H1 (cell line): ENCODE measurements around the gene INVS. TPM values are rescaled to one million over a fixed set of nuclear protein-coding genes. Genes with fewer than 3 reads are reported as not detected.

Experiments used
- CTCF ChIA-PET: fragments of 300-600 bp; sonication (Branson Sonifier 250); formaldehyde crosslinking; loops from one replicate; lab custom pipeline; 2021; ENCODE audit not compliant: partially characterized antibody; lab: Charles Lee
- POLR2A ChIA-PET: fragments of 300-600 bp; sonication (Branson Sonifier 250); formaldehyde crosslinking; loops from one replicate; lab custom pipeline; 2021; ENCODE audit warnings: inconsistent platforms; ENCODE audit not compliant: partially characterized antibody; lab: Charles Lee
- DNase-seq, 2 experiments: peaks; one replicate each; pipeline versions ENCODE4 v3.0.0 to v3.0.0-alpha.2; 2010 to 2022; ENCODE audit warnings: low spot score in 2 of 2, low read depth in 1 of 2, mixed read lengths in 1 of 2
- FAIRE-seq: peaks from 2 replicates; lab custom pipeline; 2011; peaks lifted over from hg19 to GRCh38; lab: Jason Lieb, UNC
- H2AFZ ChIP-seq: 2 replicates; pipeline ENCODE4 v1.8.1; 2012; ENCODE audit warnings: low read length, inconsistent platforms
- H2AK5ac ChIP-seq: 2 replicates; pipeline ENCODE4 v1.6.1; 2013; ENCODE audit warnings: low read depth, low read length
- H2BK120ac ChIP-seq: replicated peaks from 2 replicates; pipeline ENCODE3; 2013; ENCODE audit warnings: low read depth, low read length, inconsistent platforms
- H2BK12ac ChIP-seq: 2 replicates; pipeline ENCODE4 v1.6.1; 2013; ENCODE audit warnings: low read depth, low read length
- H2BK15ac ChIP-seq: 2 replicates; pipeline ENCODE4 v1.6.1; 2013; ENCODE audit warnings: low read length
- H2BK20ac ChIP-seq: 2 replicates; pipeline ENCODE4 v1.6.1; 2013; ENCODE audit warnings: low read length
- H2BK5ac ChIP-seq: 2 replicates; pipeline ENCODE4 v1.6.1; 2013; ENCODE audit warnings: low read depth, low read length
- H3K14ac ChIP-seq: 2 replicates; pipeline ENCODE4 v1.6.1; 2013; ENCODE audit warnings: inconsistent platforms; ENCODE audit not compliant: insufficient read length
- H3K18ac ChIP-seq: 2 replicates; pipeline ENCODE4 v1.6.1; 2013; ENCODE audit warnings: low read length; ENCODE audit errors: extremely low read depth
- H3K23ac ChIP-seq: 2 replicates; pipeline ENCODE4 v1.6.1; 2013; ENCODE audit warnings: inconsistent platforms; ENCODE audit not compliant: insufficient read length
- H3K23me2 ChIP-seq: 2 replicates; pipeline ENCODE4 v1.6.1; 2013; ENCODE audit warnings: low read depth, low read length
- H3K27ac ChIP-seq: 2 replicates; pipeline ENCODE4 v1.6.1; 2011; ENCODE audit warnings: low read depth, low read length, inconsistent platforms
- H3K27me3 ChIP-seq, 4 experiments: replicated peaks in 1 of 4; 1 replicate in 1 of 4; 2 replicates in 3 of 4; pipeline versions ENCODE4 v1.6.1 to v1.8.1; 2011 to 2013; ENCODE audit warnings: low read length in 3 of 4, mild to moderate bottlenecking in 3 of 4, inconsistent platforms in 2 of 4, mixed read lengths in 2 of 4, moderate library complexity in 1 of 4; ENCODE audit not compliant: control insufficient read depth in 3 of 4, insufficient read depth in 3 of 4; ENCODE audit errors: extremely low read depth in 1 of 4
- H3K36me3 ChIP-seq, 4 experiments: 2 replicates each; pipeline versions ENCODE4 v1.6.1 to v1.8.1; 2011 to 2013; ENCODE audit warnings: mild to moderate bottlenecking in 4 of 4, low read length in 3 of 4, moderate library complexity in 2 of 4, control low read depth in 1 of 4, inconsistent platforms in 1 of 4; ENCODE audit not compliant: insufficient read depth in 4 of 4, control insufficient read depth in 2 of 4
- H3K4ac ChIP-seq: replicated peaks from 2 replicates; pipeline ENCODE3; 2013; ENCODE audit warnings: low read length, low read depth, mixed read lengths, inconsistent platforms; ENCODE audit not compliant: insufficient read length
- H3K4me1 ChIP-seq, 4 experiments: replicated peaks in 1 of 4; 1 replicate in 1 of 4; 2 replicates in 3 of 4; pipeline versions ENCODE4 v1.6.1 to v1.8.1; 2011 to 2013; ENCODE audit warnings: low read length in 3 of 4, inconsistent platforms in 2 of 4, mixed read lengths in 1 of 4; ENCODE audit not compliant: insufficient read depth in 4 of 4, control insufficient read depth in 3 of 4
- H3K4me2 ChIP-seq, 2 experiments: 2 replicates each; pipeline versions ENCODE4 v1.6.1 to v1.8.1; 2011 to 2013; ENCODE audit warnings: low read depth in 2 of 2, low read length in 2 of 2, control low read depth in 1 of 2, inconsistent platforms in 1 of 2, mild to moderate bottlenecking in 1 of 2; ENCODE audit not compliant: insufficient read depth in 1 of 2
- H3K4me3 ChIP-seq, 4 experiments: fragments of 200-600, 300-600 bp in 1 of 4; sonication (generic), shearing (Covaris generic), sonication (Bioruptor Twin) in 1 of 4; 2 replicates each; pipeline versions ENCODE4 v1.5.1 to v1.8.1; 2011 to 2016; ENCODE audit warnings: low read length in 4 of 4, low read depth in 3 of 4, control low read depth in 2 of 4, inconsistent platforms in 2 of 4, mild to moderate bottlenecking in 2 of 4, mixed read lengths in 1 of 4, moderate library complexity in 1 of 4; ENCODE audit not compliant: insufficient read depth in 2 of 4; ENCODE audit errors: extremely low read depth in 1 of 4
- H3K56ac ChIP-seq: replicated peaks from 2 replicates; pipeline ENCODE3; 2013; ENCODE audit warnings: low read depth, mild to moderate bottlenecking, mixed read lengths, low read length, inconsistent platforms; ENCODE audit not compliant: insufficient read length
- H3K79me1 ChIP-seq: 2 replicates; pipeline ENCODE4 v1.6.1; 2013; ENCODE audit warnings: low read depth, low read length, control low read depth
- H3K79me2 ChIP-seq, 2 experiments: 2 replicates each; pipeline versions ENCODE4 v1.6.1 to v1.8.1; 2012 to 2013; ENCODE audit warnings: low read length in 2 of 2, mild to moderate bottlenecking in 2 of 2, inconsistent platforms in 1 of 2; ENCODE audit not compliant: insufficient read depth in 2 of 2, control insufficient read depth in 1 of 2
- H3K9ac ChIP-seq, 4 experiments: replicated peaks in 1 of 4; 1 replicate in 1 of 4; 2 replicates in 3 of 4; pipeline versions ENCODE4 v1.6.1 to v1.8.1; 2011 to 2013; ENCODE audit warnings: low read depth in 3 of 4, low read length in 3 of 4, control low read depth in 2 of 4, mild to moderate bottlenecking in 2 of 4, moderate library complexity in 2 of 4, inconsistent platforms in 1 of 4; ENCODE audit errors: extremely low read depth in 1 of 4
- H3K9me3 ChIP-seq, 2 experiments: 2 replicates each; pipeline versions ENCODE4 v1.6.1 to v1.8.1; 2012 to 2013; ENCODE audit warnings: mild to moderate bottlenecking in 2 of 2, moderate library complexity in 2 of 2, control low read depth in 1 of 2, inconsistent platforms in 1 of 2, low read depth in 1 of 2, low read length in 1 of 2, mixed read lengths in 1 of 2; ENCODE audit not compliant: insufficient read depth in 2 of 2
- H4K20me1 ChIP-seq, 2 experiments: replicated peaks in 1 of 2; 2 replicates each; pipeline versions ENCODE3 to v1.8.1; 2011 to 2013; ENCODE audit warnings: inconsistent platforms in 2 of 2, low read length in 2 of 2, mild to moderate bottlenecking in 1 of 2; ENCODE audit not compliant: insufficient read depth in 2 of 2, control insufficient read depth in 1 of 2
- H4K5ac ChIP-seq: 2 replicates; pipeline ENCODE4 v1.6.1; 2013; ENCODE audit warnings: low read length, low read depth, mixed read lengths, inconsistent platforms; ENCODE audit not compliant: insufficient read length
- H4K8ac ChIP-seq: 2 replicates; pipeline ENCODE4 v1.8.0; 2013; ENCODE audit warnings: mild to moderate bottlenecking, moderate library complexity, low read length, inconsistent platforms; ENCODE audit not compliant: insufficient read depth; ENCODE audit errors: extremely low read depth
- H4K91ac ChIP-seq: replicated peaks from 2 replicates; pipeline ENCODE3; 2013; ENCODE audit warnings: low read length, mixed read lengths, inconsistent platforms; ENCODE audit not compliant: insufficient read length
- ATF2 ChIP-seq: IDR thresholded peaks from 2 replicates; pipeline ENCODE4 v1.6.1; 2012; ENCODE audit warnings: low read length, inconsistent platforms
- CHD1 ChIP-seq: IDR thresholded peaks from 2 replicates; pipeline ENCODE4 v1.6.1; 2012; ENCODE audit warnings: low read depth, low read length, improper control_type of control experiment
- EZH2 ChIP-seq: fragments of 200-600 bp; sonication (generic); IDR thresholded peaks from 2 replicates; pipeline ENCODE4 v1.7.1; 2012; ENCODE audit warnings: low read depth, mild to moderate bottlenecking, moderate library complexity, low read length, inconsistent platforms; ENCODE audit not compliant: severe bottlenecking
- JUND ChIP-seq: IDR thresholded peaks from 2 replicates; pipeline ENCODE4 v1.6.1; 2011; ENCODE audit warnings: mild to moderate bottlenecking, improper control_type of control experiment, low read length
- KDM1A ChIP-seq: fragments of 200-600, 300-600 bp; sonication (generic); IDR thresholded peaks from 2 replicates; pipeline ENCODE4 v1.7.1; 2016; ENCODE audit warnings: mild to moderate bottlenecking, low read length, borderline replicate concordance
- POLR2A ChIP-seq, 2 experiments: IDR thresholded peaks; 1 replicate in 1 of 2; 2 replicates in 1 of 2; pipeline ENCODE4 v1.6.1; 2011; ENCODE audit warnings: low read depth in 2 of 2, low read length in 2 of 2, mild to moderate bottlenecking in 2 of 2; ENCODE audit errors: control extremely low read depth in 1 of 2
- TAF7 ChIP-seq: optimal IDR thresholded peaks from 2 replicates; pipeline ENCODE3; 2011; ENCODE audit warnings: low read depth, mild to moderate bottlenecking, inconsistent platforms, low read length, moderate library complexity, borderline replicate concordance
- YY1 ChIP-seq: IDR thresholded peaks from 2 replicates; pipeline ENCODE4 v1.6.1; 2011; ENCODE audit warnings: low read depth, mild to moderate bottlenecking, low read length
- WGBS, 2 experiments: shearing (Covaris generic) in 1 of 2; methylation state at CpG; one replicate each; pipeline versions ENCODE4 v1.1.6 to v1.1.7; 2013 to 2015; ENCODE audit warnings: low lambda C conversion rate in 2 of 2, mixed read lengths in 2 of 2, inconsistent platforms in 1 of 2, low coverage in 1 of 2, missing lambda C conversion rate in 1 of 2; ENCODE audit not compliant: insufficient replicate concordance in 2 of 2, insufficient coverage in 1 of 2, insufficient read length in 1 of 2; ENCODE audit errors: extremely low coverage in 1 of 2, missing lambda C conversion rate in 1 of 2; 5-methylcytosine and 5-hydroxymethylcytosine counted together
- polyA plus RNA-seq, 7 experiments: library from polyadenylated mRNA; depleted of rRNA in 3 of 7; stranded (reverse) in 5 of 7; unstranded in 2 of 7; fragments of >200 nt in 5 of 7; fragments of 200-250 nt in 2 of 7; gene quantifications; 1 replicate in 5 of 7; 2 replicates in 1 of 7; 4 replicates in 1 of 7; pipeline versions ENCODE4 v1.2.1 to v1.2.3, GENCODE V29; 2011 to 2013; ENCODE audit warnings: missing spikeins in 2 of 7, mixed read lengths in 2 of 7
- total RNA-seq: library from RNA; stranded (reverse); fragmentation: NEBNext Ultra II Directional; extraction: Animal tissue kit (Norgen Biotek cat#: 25700); gene quantifications from 2 replicates; pipeline ENCODE4 v1.2.1, GENCODE V29; 2021

Gene INVS
- total and polyA plus RNA-seq, 2 of the 8 experiments (the other 6 are each of a cell fraction or from before 2014, with no cell fraction given): 4.1 to 6.9 TPM

- Histone ChIP-seq H3K4ac (no peak overlapping the region), H4K20me1 (no peaks in the 10 kb centered on the region), H2AFZ (no peak overlapping the region), H3K79me2 (no peaks in the 10 kb centered on the region), H2AK5ac (no peak overlapping the region), H2BK5ac (no peak overlapping the region), H4K5ac (no peak overlapping the region), H3K23me2 (no peaks in the 10 kb centered on the region), H2BK120ac (no peak overlapping the region), H3K36me3 (peaks cover 0 to 8% (median 0%) of the 10 kb centered on the region in 4 experiments; a peak in 1 of 8 replicates), H3K18ac (no peak overlapping the region), H3K14ac (no peak overlapping the region), H4K8ac (no peak overlapping the region), H3K27me3 (no peaks in the 10 kb centered on the region), H3K4me2 (no peak overlapping the region), H3K27ac (no peak overlapping the region), H2BK15ac (no peak overlapping the region), H2BK12ac (no peak overlapping the region), H3K9me3 (0 out of 4 replicates have a peak, but pooled peaks cover 0 to 2% of the 10 kb centered on the region in 2 experiments), H3K23ac (no peak overlapping the region), H3K4me1 (no peaks in the 10 kb centered on the region), H2BK20ac (no peak overlapping the region), H3K79me1 (no peaks in the 10 kb centered on the region; the same call in 1 of the 2 replicates), H4K91ac (no peak overlapping the region), H3K4me3 (no peak overlapping the region), H3K56ac (no peak overlapping the region), H3K9ac (no peak overlapping the region)
- 92% methylated on average over 7 of the region's 7 CpGs; no CpG with 5 or more reads in 1 of the 2 experiments for WGBS, 2 experiments
- ChIA-PET CTCF (interaction anchor here (0.6 to 1.4 kb wide), 4 partner anchors 14 to 65 kb away, joined by 3 to 7 read pairs (median 4); no protein-coding TSS in a partner anchor), POLR2A (interaction anchor here (0.6 kb wide), 1 partner anchor 25 kb away, joined by 3 read pairs; no protein-coding TSS in a partner anchor)
- DNase-seq (no peak), FAIRE-seq (no peak)
- TF ChIP-seq KDM1A (no peak), POLR2A (IDR thresholded peaks at IDR 0.05; ENCODE audit: control extremely low read depth in 1 of 2, low read depth in 2 of 2, low read length in 2 of 2) (no peak), ATF2 (no peak), TAF7 (no peak), YY1 (no peak), JUND (no peak), CHD1 (no peak), EZH2 (no peak)
These were observed 182.8 kb downstream of the INVS start for GRCh38 chr9:100281676-100282387.
